ENCODE measurements around the gene SATL1.

GRCh38 chrX:85159644-85160043 lies 83.9 kb downstream of the SATL1 start:
- no peak for TF ChIP-seq CTCF (IDR thresholded peaks at IDR 0.05)
- TF ChIP-seq POLR2AphosphoS5 (IDR thresholded peaks at IDR 0.05) = no peak
- no peak for TF ChIP-seq POLR2A (IDR thresholded peaks at IDR 0.05)

All from prostate gland (tissue), 2 donors.